HG03159 (cell line): ENCODE results near the gene TTLL11.

Source experiments
- ATAC-seq: cut with Tn5 transposase; IDR thresholded peaks from one replicate; pipeline ENCODE4 v1.9.1; 2021; ENCODE audit warnings: mild to moderate bottlenecking, moderate library complexity; ENCODE audit not compliant: unreplicated experiment

Gene TTLL11

GRCh38 chr9:121944711-121945191 is 148.4 kb downstream of the TTLL11 start:
- ATAC-seq: no peak

- no peak for ATAC-seq
Observed at GRCh38 chr9:121943463-121943862, 149.6 kb downstream of the TTLL11 start.

- ATAC-seq: no peak
Observed at GRCh38 chr9:121942866-121943382, 150.2 kb downstream of the TTLL11 start.

GRCh38 chr9:121942313-121942712 is 150.8 kb downstream of the TTLL11 start:
- no peak for ATAC-seq

- no peak for ATAC-seq
Observed at GRCh38 chr9:121939643-121940042, 153.5 kb downstream of the TTLL11 start.

- no peak for ATAC-seq
Observed at GRCh38 chr9:121938621-121939020, 154.5 kb downstream of the TTLL11 start.

- ATAC-seq: no peak
Observed at GRCh38 chr9:121937240-121937639, 155.9 kb downstream of the TTLL11 start.

GRCh38 chr9:121935739-121936138 is 157.4 kb downstream of the TTLL11 start:
- no peak for ATAC-seq

- ATAC-seq: no peak
Observed at GRCh38 chr9:121930956-121931355, 162.2 kb downstream of the TTLL11 start.

- ATAC-seq: no peak
Observed at GRCh38 chr9:121929893-121930875, 162.9 kb downstream of the TTLL11 start.

- no peak for ATAC-seq
Observed at GRCh38 chr9:121927636-121928035, 165.5 kb downstream of the TTLL11 start.

GRCh38 chr9:121927081-121927480 is 166.0 kb downstream of the TTLL11 start:
- no peak for ATAC-seq

- no peak for ATAC-seq
Observed at GRCh38 chr9:121926351-121926801, 166.7 kb downstream of the TTLL11 start.

- no peak for ATAC-seq
Observed at GRCh38 chr9:121925935-121926334, 167.2 kb downstream of the TTLL11 start.

GRCh38 chr9:121924700-121925099 is 168.4 kb downstream of the TTLL11 start:
- ATAC-seq: no peak

GRCh38 chr9:121921444-121921843 is 171.7 kb downstream of the TTLL11 start:
- ATAC-seq: no peak

- ATAC-seq: no peak
Observed at GRCh38 chr9:121917375-121918335, 175.5 kb downstream of the TTLL11 start.

- no peak for ATAC-seq
Observed at GRCh38 chr9:121915304-121915625, 177.8 kb downstream of the TTLL11 start.

- ATAC-seq: no peak
Observed at GRCh38 chr9:121914604-121915303, 178.4 kb downstream of the TTLL11 start.

GRCh38 chr9:121914017-121914595 is 179.0 kb downstream of the TTLL11 start:
- ATAC-seq: no peak
